Measurements from ENCODE around the gene CDK16. TPM values are rescaled to one million over a fixed set of nuclear protein-coding genes. Genes with fewer than 3 reads are reported as not detected.

Gene CDK16
- 90.6 and 94.2 TPM in 2 replicates for polyA plus RNA-seq (2013)

GRCh38 chrX:47218280-47218919 is at the start of gene CDK16:
TSS of gene CDK16 (plus strand) at chrX:47218681. CDS start at chrX:47223558, 4,877 bp downstream.
- Histone ChIP-seq H3K9ac (ENCODE audit: low read length) (peak within 1 kb of the TSS; percentile 98), H4K91ac (ENCODE audit: low read depth, low read length) (peak within 1 kb of the TSS; percentile 92), H4K8ac (ENCODE audit: low read depth, low read length) (peak within 1 kb of the TSS; percentile 41), H2AFZ (ENCODE audit: insufficient read depth, low read length, poor library complexity) (peak within 1 kb of the TSS; percentile 82), H3K4me1 (ENCODE audit: control insufficient read depth in 1 of 2, insufficient read depth in 2 of 2, low read length in 2 of 2) (peaks cover 12 to 16% of the 10 kb centered on the region in 2 experiments), H3K18ac (ENCODE audit: low read length) (peak within 1 kb of the TSS; percentile 91), H3K9me3 (ENCODE audit: insufficient read depth, low read depth, low read length) (peaks cover 4% of the 10 kb centered on the region), H3K14ac (ENCODE audit: low read length) (peak within 1 kb of the TSS; percentile 99), H2BK12ac (ENCODE audit: low read length) (peak within 1 kb of the TSS; percentile 21), H3K4ac (ENCODE audit: low read depth, low read length) (peak within 1 kb of the TSS; percentile 92), H3K23ac (ENCODE audit: low read length) (no peak within 1 kb of the TSS), H4K12ac (ENCODE audit: low read depth, low read length) (peak within 1 kb of the TSS; percentile 69), H2AK5ac (ENCODE audit: low read length) (peak within 1 kb of the TSS; percentile 68), H3K27me3 (ENCODE audit: insufficient read depth, low read length) (no peaks in the 10 kb centered on the region), H3K27ac (ENCODE audit: low read depth, low read length) (peak within 1 kb of the TSS; percentile 71), H2BK5ac (ENCODE audit: low read depth, low read length, poor library complexity) (peak within 1 kb of the TSS; percentile 91), H3K4me2 (ENCODE audit: low read length) (peak within 1 kb of the TSS; percentile 86), H3K79me2 (ENCODE audit: control insufficient read depth, insufficient read depth, low read length, poor library complexity) (peaks cover 15% of the 10 kb centered on the region), H2BK120ac (ENCODE audit: insufficient read depth, low read length, poor library complexity) (peak within 1 kb of the TSS; percentile 81), H3K4me3 (ENCODE audit: low read depth, low read length) (peak within 1 kb of the TSS; percentile 96), H3K79me1 (ENCODE audit: low read length) (peaks cover 11% of the 10 kb centered on the region), H3K36me3 (ENCODE audit: control insufficient read depth in 1 of 2, insufficient read depth in 2 of 2, low read length in 2 of 2) (peaks cover 27 to 41% of the 10 kb centered on the region in 2 experiments)
- WGBS (ENCODE audit: extremely low coverage, insufficient coverage, insufficient read length): no CpG with 5 or more reads among the region's 61 CpGs
- DNase-seq: peak; percentile 61 to 92

GRCh38 chrX:47169273-47169672 is 49.2 kb upstream of the CDK16 start:
- Histone ChIP-seq H3K23ac (ENCODE audit: low read length) (no peak overlapping the region), H3K27ac (ENCODE audit: low read depth, low read length) (no peak overlapping the region), H4K91ac (ENCODE audit: low read depth, low read length) (no peak overlapping the region), H4K12ac (ENCODE audit: low read depth, low read length) (no peak overlapping the region), H3K9me3 (ENCODE audit: insufficient read depth, low read depth, low read length) (no peaks in the 10 kb centered on the region), H3K18ac (ENCODE audit: low read length) (no peak overlapping the region), H3K4ac (ENCODE audit: low read depth, low read length) (no peak overlapping the region), H2AFZ (ENCODE audit: insufficient read depth, low read length, poor library complexity) (no peak overlapping the region), H2BK12ac (ENCODE audit: low read length) (no peak overlapping the region), H4K8ac (ENCODE audit: low read depth, low read length) (no peak overlapping the region), H3K4me2 (ENCODE audit: low read length) (no peak overlapping the region), H3K4me3 (ENCODE audit: low read depth, low read length) (no peak overlapping the region), H3K79me2 (ENCODE audit: control insufficient read depth, insufficient read depth, low read length, poor library complexity) (no peaks in the 10 kb centered on the region), H2AK5ac (ENCODE audit: low read length) (no peak overlapping the region), H3K27me3 (ENCODE audit: insufficient read depth, low read length) (no peaks in the 10 kb centered on the region), H2BK5ac (ENCODE audit: low read depth, low read length, poor library complexity) (no peak overlapping the region), H3K14ac (ENCODE audit: low read length) (no peak overlapping the region), H3K36me3 (ENCODE audit: control insufficient read depth in 1 of 2, insufficient read depth in 2 of 2, low read length in 2 of 2) (peaks cover 52 to 53% of the 10 kb centered on the region in 2 experiments), H3K79me1 (ENCODE audit: low read length) (no peaks in the 10 kb centered on the region), H3K4me1 (ENCODE audit: control insufficient read depth in 1 of 2, insufficient read depth in 2 of 2, low read length in 2 of 2) (no peaks in the 10 kb centered on the region), H3K9ac (ENCODE audit: low read length) (no peak overlapping the region), H2BK120ac (ENCODE audit: insufficient read depth, low read length, poor library complexity) (no peak overlapping the region)
- DNase-seq: no peak
- no CpG with 5 or more reads among the region's 19 CpGs for WGBS (ENCODE audit: extremely low coverage, insufficient coverage, insufficient read length)

GRCh38 chrX:47169726-47170515 is 48.6 kb upstream of the CDK16 start:
- DNase-seq: peak; percentile 36 to 48
- Histone ChIP-seq H2AK5ac (ENCODE audit: low read length) (no peak overlapping the region), H3K4me3 (ENCODE audit: low read depth, low read length) (no peak overlapping the region), H3K79me1 (ENCODE audit: low read length) (no peaks in the 10 kb centered on the region), H3K36me3 (ENCODE audit: control insufficient read depth in 1 of 2, insufficient read depth in 2 of 2, low read length in 2 of 2) (peaks cover 58 to 59% of the 10 kb centered on the region in 2 experiments), H3K14ac (ENCODE audit: low read length) (no peak overlapping the region), H3K23ac (ENCODE audit: low read length) (no peak overlapping the region), H3K27ac (ENCODE audit: low read depth, low read length) (no peak overlapping the region), H4K91ac (ENCODE audit: low read depth, low read length) (no peak overlapping the region), H3K4ac (ENCODE audit: low read depth, low read length) (no peak overlapping the region), H3K9ac (ENCODE audit: low read length) (no peak overlapping the region), H3K9me3 (ENCODE audit: insufficient read depth, low read depth, low read length) (no peaks in the 10 kb centered on the region), H2BK5ac (ENCODE audit: low read depth, low read length, poor library complexity) (no peak overlapping the region), H2BK12ac (ENCODE audit: low read length) (no peak overlapping the region), H3K79me2 (ENCODE audit: control insufficient read depth, insufficient read depth, low read length, poor library complexity) (no peaks in the 10 kb centered on the region), H3K4me1 (ENCODE audit: control insufficient read depth in 1 of 2, insufficient read depth in 2 of 2, low read length in 2 of 2) (no peaks in the 10 kb centered on the region), H2AFZ (ENCODE audit: insufficient read depth, low read length, poor library complexity) (no peak overlapping the region), H3K27me3 (ENCODE audit: insufficient read depth, low read length) (no peaks in the 10 kb centered on the region), H4K8ac (ENCODE audit: low read depth, low read length) (no peak overlapping the region), H4K12ac (ENCODE audit: low read depth, low read length) (no peak overlapping the region), H3K18ac (ENCODE audit: low read length) (no peak overlapping the region), H2BK120ac (ENCODE audit: insufficient read depth, low read length, poor library complexity) (no peak overlapping the region), H3K4me2 (ENCODE audit: low read length) (no peak overlapping the region)
- WGBS (ENCODE audit: extremely low coverage, insufficient coverage, insufficient read length): no CpG with 5 or more reads among the region's 13 CpGs

GRCh38 chrX:47170861-47171692 is 47.4 kb upstream of the CDK16 start:
- Histone ChIP-seq H3K79me1 (ENCODE audit: low read length) (no peaks in the 10 kb centered on the region), H3K79me2 (ENCODE audit: control insufficient read depth, insufficient read depth, low read length, poor library complexity) (no peaks in the 10 kb centered on the region), H2AFZ (ENCODE audit: insufficient read depth, low read length, poor library complexity) (no peak overlapping the region), H4K12ac (ENCODE audit: low read depth, low read length) (no peak overlapping the region), H3K18ac (ENCODE audit: low read length) (no peak overlapping the region), H4K91ac (ENCODE audit: low read depth, low read length) (no peak overlapping the region), H3K9me3 (ENCODE audit: insufficient read depth, low read depth, low read length) (no peaks in the 10 kb centered on the region), H2AK5ac (ENCODE audit: low read length) (no peak overlapping the region), H2BK5ac (ENCODE audit: low read depth, low read length, poor library complexity) (no peak overlapping the region), H2BK12ac (ENCODE audit: low read length) (no peak overlapping the region), H3K4me2 (ENCODE audit: low read length) (no peak overlapping the region), H3K14ac (ENCODE audit: low read length) (no peak overlapping the region), H3K4ac (ENCODE audit: low read depth, low read length) (no peak overlapping the region), H3K23ac (ENCODE audit: low read length) (no peak overlapping the region), H4K8ac (ENCODE audit: low read depth, low read length) (no peak overlapping the region), H3K9ac (ENCODE audit: low read length) (no peak overlapping the region), H2BK120ac (ENCODE audit: insufficient read depth, low read length, poor library complexity) (no peak overlapping the region), H3K36me3 (ENCODE audit: control insufficient read depth in 1 of 2, insufficient read depth in 2 of 2, low read length in 2 of 2) (peaks cover 69% of the 10 kb centered on the region in 2 experiments), H3K4me1 (ENCODE audit: control insufficient read depth in 1 of 2, insufficient read depth in 2 of 2, low read length in 2 of 2) (no peaks in the 10 kb centered on the region), H3K27ac (ENCODE audit: low read depth, low read length) (no peak overlapping the region), H3K27me3 (ENCODE audit: insufficient read depth, low read length) (no peaks in the 10 kb centered on the region), H3K4me3 (ENCODE audit: low read depth, low read length) (no peak overlapping the region)
- WGBS (ENCODE audit: extremely low coverage, insufficient coverage, insufficient read length): no CpG with 5 or more reads among the region's 34 CpGs
- no peak for DNase-seq

All from trophoblast cell (in vitro differentiated cells and primary cell).